Endodermal cell (in vitro differentiated cells): ENCODE measurements around the gene ANGPTL2. TPM values are rescaled to one million over a fixed set of nuclear protein-coding genes. Genes with fewer than 3 reads are reported as not detected.

ENCODE experiments used
- DNase-seq: peaks from one replicate; pipeline ENCODE4 v3.0.0-alpha.2; 2017
- H3K27ac ChIP-seq: 2 replicates; pipeline ENCODE4 v1.5.1; 2013; ENCODE audit warnings: mild to moderate bottlenecking, low read depth, low read length, moderate library complexity
- H3K27me3 ChIP-seq: 2 replicates; pipeline ENCODE4 v1.6.1; 2013; ENCODE audit warnings: mild to moderate bottlenecking, low read length, moderate library complexity; ENCODE audit not compliant: insufficient read depth, control insufficient read depth, poor library complexity, severe bottlenecking
- H3K36me3 ChIP-seq: 2 replicates; pipeline ENCODE4 v1.7.0; 2013; ENCODE audit warnings: mild to moderate bottlenecking, low read length, moderate library complexity; ENCODE audit not compliant: control insufficient read depth, insufficient read depth
- H3K4me1 ChIP-seq: one replicate; pipeline ENCODE4 v1.7.0; 2013; ENCODE audit warnings: low read length; ENCODE audit not compliant: control insufficient read depth, insufficient read depth
- H3K4me3 ChIP-seq: 2 replicates; pipeline ENCODE4 v1.5.1; 2013; ENCODE audit warnings: mild to moderate bottlenecking, low read length, moderate library complexity
- H3K9ac ChIP-seq: 2 replicates; pipeline ENCODE4 v1.6.1; 2013; ENCODE audit warnings: mild to moderate bottlenecking, low read length, moderate library complexity; ENCODE audit not compliant: poor library complexity, severe bottlenecking; ENCODE audit errors: extremely low read depth
- H3K9me3 ChIP-seq: 2 replicates; pipeline ENCODE4 v1.6.1; 2013; ENCODE audit warnings: mild to moderate bottlenecking, low read length, moderate library complexity; ENCODE audit not compliant: control insufficient read depth
- H3K27ac Mint-ChIP-seq: 2 replicates; pipeline ENCODE4 v1.8.0; 2020; ENCODE audit warnings: mixed read lengths
- H3K27me3 Mint-ChIP-seq: 2 replicates; pipeline ENCODE4 v1.8.0; 2021; ENCODE audit warnings: mild to moderate bottlenecking, mixed read lengths; ENCODE audit not compliant: insufficient read depth
- H3K36me3 Mint-ChIP-seq: 2 replicates; pipeline ENCODE4 v1.8.0; 2020; ENCODE audit warnings: low read depth, mixed read lengths
- H3K4me1 Mint-ChIP-seq: 2 replicates; pipeline ENCODE4 v1.8.0; 2020; ENCODE audit warnings: mixed read lengths
- H3K4me3 Mint-ChIP-seq: 2 replicates; pipeline ENCODE4 v1.8.0; 2020; ENCODE audit warnings: mild to moderate bottlenecking, moderate library complexity, mixed read lengths
- H3K9me3 Mint-ChIP-seq: 2 replicates; pipeline ENCODE4 v1.8.0; 2020; ENCODE audit warnings: mild to moderate bottlenecking, mixed read lengths
- CTCF ChIP-seq: fragments of 200-600 bp; sonication (generic); conservative IDR thresholded peaks from 2 replicates; pipeline ENCODE4 v1.5.0; 2021; ENCODE audit warnings: antibody characterized with exemption, mild to moderate bottlenecking
- WGBS, 2 experiments: methylation state at CpG; one replicate each; pipeline versions ENCODE4 v1.1.5 to v1.1.7; 2013; ENCODE audit warnings: missing lambda C conversion rate in 2 of 2, mixed read lengths in 1 of 2; ENCODE audit not compliant: insufficient coverage in 1 of 2, insufficient read length in 1 of 2; 5-methylcytosine and 5-hydroxymethylcytosine counted together
- total RNA-seq, 2 donors: library from RNA; stranded (reverse); fragmentation: NEBNext Ultra II Directional in 1 of 2; extraction: Animal tissue kit (Norgen Biotek cat#: 25700) in 1 of 2; gene quantifications; 2 replicates in 1 of 2; 3 replicates in 1 of 2; pipeline ENCODE4 v1.2.1, GENCODE V29; 2021

The ANGPTL2 gene
- total RNA-seq, 2 donors from 2014 or later = 14.8 to 17.1 TPM

GRCh38 chr9:127112735-127113161 is 9.7 kb downstream of the ANGPTL2 start:
- Histone ChIP-seq H3K9me3 (no peaks in the 10 kb centered on the region), H3K4me3 (no peak overlapping the region), H3K36me3 (no peaks in the 10 kb centered on the region), H3K27me3 (no peaks in the 10 kb centered on the region), H3K27ac (no peak overlapping the region), H3K9ac (no peak overlapping the region), H3K4me1 (peaks cover 29% of the 10 kb centered on the region)
- Mint-ChIP-seq H3K4me3 (no peak overlapping the region), H3K9me3 (no peaks in the 10 kb centered on the region), H3K27me3 (no peaks in the 10 kb centered on the region), H3K36me3 (peaks cover 4% of the 10 kb centered on the region), H3K4me1 (peaks cover 49% of the 10 kb centered on the region), H3K27ac (peak overlapping the region; percentile 74)
- WGBS, 2 experiments = 95 to 100% methylated on average over 2 to 3 of the region's 3 CpGs
- DNase-seq = no peak
- TF ChIP-seq CTCF = no peak

- WGBS, 2 experiments = 32 to 41% methylated on average over 5 to 7 of the region's 7 CpGs
- peak overlapping the region; percentile 94 for H3K27ac Mint-ChIP-seq
- H3K27ac ChIP-seq = no peak overlapping the region
These were observed 10.4 kb downstream of the ANGPTL2 start for GRCh38 chr9:127112056-127112455.

GRCh38 chr9:127109212-127109711 is 13.2 kb downstream of the ANGPTL2 start:
- no peak overlapping the region for H3K27ac Mint-ChIP-seq
- peaks cover 37% of the 10 kb centered on the region for H3K4me1 Mint-ChIP-seq

More at GRCh38 chr9:127112056-127112455, 10.4 kb downstream of the ANGPTL2 start:
- no peaks in the 10 kb centered on the region for H3K9me3 Mint-ChIP-seq
- peak; percentile 98 for DNase-seq
- Histone ChIP-seq H3K4me3 (no peak overlapping the region), H3K9ac (peak overlapping the region; percentile 48), H3K36me3 (no peaks in the 10 kb centered on the region), H3K27me3 (no peaks in the 10 kb centered on the region), H3K9me3 (no peaks in the 10 kb centered on the region), H3K4me1 (peaks cover 29% of the 10 kb centered on the region)
- TF ChIP-seq CTCF = no peak
- H3K36me3 Mint-ChIP-seq = peaks cover 6% of the 10 kb centered on the region
- peaks cover 42% of the 10 kb centered on the region for H3K4me1 Mint-ChIP-seq
- no peaks in the 10 kb centered on the region for H3K27me3 Mint-ChIP-seq
- no peak overlapping the region for H3K4me3 Mint-ChIP-seq

More at GRCh38 chr9:127109212-127109711, 13.2 kb downstream of the ANGPTL2 start:
- Mint-ChIP-seq H3K9me3 (no peaks in the 10 kb centered on the region), H3K36me3 (peaks cover 20% of the 10 kb centered on the region), H3K27me3 (no peaks in the 10 kb centered on the region), H3K4me3 (no peak overlapping the region)
- Histone ChIP-seq H3K27me3 (no peaks in the 10 kb centered on the region), H3K9ac (no peak overlapping the region), H3K4me1 (peaks cover 29% of the 10 kb centered on the region), H3K36me3 (no peaks in the 10 kb centered on the region), H3K9me3 (no peaks in the 10 kb centered on the region), H3K4me3 (no peak overlapping the region), H3K27ac (no peak overlapping the region)
- TF ChIP-seq CTCF = no peak
- DNase-seq = no peak
- WGBS, 2 experiments = 92 to 95% methylated on average over 5 of the region's 5 CpGs
